Activated CD4-positive, alpha-beta memory T cell treated with anti-CD3 and anti-CD28 coated beads for 36 hours (primary cell): ENCODE data around the gene DOCK3. TPM values are rescaled to one million over a fixed set of nuclear protein-coding genes. Genes with fewer than 3 reads are reported as not detected.
"Not testable (repeated sequence)": the region's sequence is repeated elsewhere in the genome, so short reads cannot be mapped to it uniquely, and the experiment has no call there.

Source experiments
- CTCF ChIA-PET: fragments of 350-600 bp; sonication (Branson Sonifier 250); formaldehyde crosslinking; loops from one replicate; lab custom pipeline; 2021; ENCODE audit warnings: antibody characterized with exemption, inconsistent platforms; lab: Charles Lee
- POLR2A ChIA-PET: fragments of 350-600 bp; sonication (Branson Sonifier 250); formaldehyde crosslinking; loops from one replicate; lab custom pipeline; 2021; ENCODE audit warnings: antibody characterized with exemption; lab: Charles Lee
- DNase-seq: peaks from one replicate; pipeline ENCODE4 v3.0.0-alpha.2; 2020
- H3K27ac Mint-ChIP-seq: one replicate; pipeline ENCODE4 v1.8.0; 2021; ENCODE audit warnings: mixed read lengths
- H3K27me3 Mint-ChIP-seq: one replicate; pipeline ENCODE4 v1.8.0; 2021; ENCODE audit warnings: mixed read lengths
- H3K36me3 Mint-ChIP-seq: one replicate; pipeline ENCODE4 v1.8.0; 2021; ENCODE audit warnings: mixed read lengths
- H3K4me1 Mint-ChIP-seq: one replicate; pipeline ENCODE4 v1.8.0; 2021; ENCODE audit warnings: low read depth, mixed read lengths
- H3K4me3 Mint-ChIP-seq: one replicate; pipeline ENCODE4 v1.8.0; 2021; ENCODE audit warnings: mild to moderate bottlenecking, mixed read lengths
- H3K9me3 Mint-ChIP-seq: one replicate; pipeline ENCODE4 v1.8.0; 2021; ENCODE audit warnings: mixed read lengths
- intact Hi-C: fragments of 100-400 bp; cut with micrococcal nuclease; formaldehyde crosslinking; loops from one replicate; pipeline ENCODE4 v1.15.1; 2023
- total RNA-seq, 2 experiments: library from RNA; stranded (reverse); gene quantifications; one replicate each; pipeline ENCODE4 v1.2.3, GENCODE V29; 2021

DOCK3 gene
- total RNA-seq, 2 experiments from 2014 or later = 2.7 to 2.9 TPM

GRCh38 chr3:50687916-50688315 lies 13.2 kb downstream of the DOCK3 start:
- CTCF ChIA-PET = no interaction called here
- H3K36me3 Mint-ChIP-seq = no peaks in the 10 kb centered on the region
- peaks cover 4% of the 10 kb centered on the region for H3K27me3 Mint-ChIP-seq
- no peaks in the 10 kb centered on the region for H3K9me3 Mint-ChIP-seq
- no peak for DNase-seq
- intact Hi-C loops = no loop called here
- POLR2A ChIA-PET = no interaction called here
- no peak overlapping the region for H3K4me3 Mint-ChIP-seq
- H3K27ac Mint-ChIP-seq = no peak overlapping the region
- H3K4me1 Mint-ChIP-seq = peaks cover 4% of the 10 kb centered on the region

DNA sequence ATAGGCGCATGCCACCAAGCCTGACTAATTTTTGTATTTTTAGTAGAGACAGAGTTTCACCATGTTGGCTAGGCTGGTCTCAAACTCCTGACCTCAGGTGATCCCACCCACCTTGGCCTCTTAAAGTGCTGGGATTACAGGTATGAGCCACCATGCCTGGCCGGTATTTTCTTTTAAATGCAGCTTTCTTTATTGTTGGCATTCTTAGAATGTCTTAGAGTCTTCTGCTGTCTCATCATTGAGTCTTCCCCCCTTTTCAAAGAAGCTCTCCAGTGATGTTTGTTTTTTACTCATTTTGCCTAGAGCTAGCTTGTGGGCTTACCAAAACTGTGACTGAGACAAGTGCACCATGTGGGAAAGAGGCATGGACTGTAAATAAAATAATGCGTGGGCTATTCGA lies 13.9 kb downstream of the DOCK3 start:
- H3K27me3 Mint-ChIP-seq, H3K4me3 Mint-ChIP-seq, H3K9me3 Mint-ChIP-seq, CTCF ChIA-PET, H3K27ac Mint-ChIP-seq, H3K4me1 Mint-ChIP-seq, DNase-seq, intact Hi-C loops, POLR2A ChIA-PET, H3K36me3 Mint-ChIP-seq: not testable (repeated sequence)

- no peaks in the 10 kb centered on the region for H3K9me3 Mint-ChIP-seq
- H3K27ac Mint-ChIP-seq = no peak overlapping the region
- H3K4me1 Mint-ChIP-seq = peaks cover 4% of the 10 kb centered on the region
- POLR2A ChIA-PET = no interaction called here
- H3K36me3 Mint-ChIP-seq = no peaks in the 10 kb centered on the region
- intact Hi-C loops = no loop called here
- peaks cover 4% of the 10 kb centered on the region for H3K27me3 Mint-ChIP-seq
- CTCF ChIA-PET = no interaction called here
- no peak overlapping the region for H3K4me3 Mint-ChIP-seq
- no peak for DNase-seq
These were observed 14.8 kb downstream of the DOCK3 start for GRCh38 chr3:50689558-50689957.

- Mint-ChIP-seq H3K4me1 (no peaks in the 10 kb centered on the region), H3K27me3 (no peaks in the 10 kb centered on the region), H3K9me3 (peaks cover 16% of the 10 kb centered on the region), H3K4me3 (no peak overlapping the region), H3K36me3 (peaks cover 6% of the 10 kb centered on the region), H3K27ac (no peak overlapping the region)
- POLR2A ChIA-PET = no interaction called here
- intact Hi-C loops = no loop called here
- CTCF ChIA-PET = no interaction called here
- no peak for DNase-seq
These were observed 20.3 kb downstream of the DOCK3 start for GRCh38 chr3:50695031-50695430.

DNA sequence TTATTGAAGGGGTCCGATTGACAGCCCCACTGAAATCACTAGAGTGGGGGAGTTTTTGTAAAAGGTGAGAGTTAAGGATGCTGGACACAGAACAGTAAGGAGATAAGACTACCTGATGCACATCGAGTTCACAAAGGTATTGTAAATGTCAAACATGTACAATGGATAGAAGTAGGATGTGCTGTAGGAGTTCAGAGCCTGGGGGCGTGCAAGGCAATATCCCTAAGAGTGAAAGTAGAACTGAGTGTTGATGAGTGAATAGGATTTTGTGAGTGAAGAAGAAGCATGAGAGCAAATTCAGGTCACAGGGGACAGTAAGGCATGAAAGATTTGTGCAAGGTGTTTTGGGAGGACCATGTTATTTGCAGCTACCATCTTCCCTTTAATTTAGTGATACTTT lies 21.5 kb downstream of the DOCK3 start:
- H3K36me3 Mint-ChIP-seq = peaks cover 6% of the 10 kb centered on the region
- H3K4me3 Mint-ChIP-seq = no peak overlapping the region
- DNase-seq = no peak
- intact Hi-C loops = no loop called here
- ChIA-PET CTCF (no interaction called here), POLR2A (no interaction called here)
- H3K27ac Mint-ChIP-seq = no peak overlapping the region
- no peaks in the 10 kb centered on the region for H3K4me1 Mint-ChIP-seq
- no peaks in the 10 kb centered on the region for H3K27me3 Mint-ChIP-seq
- H3K9me3 Mint-ChIP-seq = peaks cover 16% of the 10 kb centered on the region

DNA sequence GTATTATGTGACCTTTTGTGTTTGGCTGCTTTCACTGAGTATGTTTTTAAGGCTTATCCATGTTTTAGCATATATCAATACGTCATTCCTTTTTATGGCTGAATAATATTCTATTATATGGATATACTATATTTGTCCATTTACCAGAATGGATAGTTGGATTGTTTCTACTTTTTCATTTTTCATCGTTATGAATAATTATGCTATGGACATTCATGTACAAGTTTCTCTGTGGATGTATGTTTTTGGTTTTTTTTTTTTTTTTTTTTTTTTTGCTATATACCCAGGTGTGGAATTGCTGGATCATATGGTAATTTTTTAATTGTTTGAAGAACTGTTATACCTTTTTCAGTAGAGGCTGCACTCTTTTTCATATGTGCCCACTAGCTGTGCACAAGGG lies 23.5 kb downstream of the DOCK3 start:
- no peak overlapping the region for H3K4me3 Mint-ChIP-seq
- no peaks in the 10 kb centered on the region for H3K4me1 Mint-ChIP-seq
- CTCF ChIA-PET = no interaction called here
- no peak overlapping the region for H3K27ac Mint-ChIP-seq
- POLR2A ChIA-PET = no interaction called here
- no peaks in the 10 kb centered on the region for H3K27me3 Mint-ChIP-seq
- H3K36me3 Mint-ChIP-seq = peaks cover 6% of the 10 kb centered on the region
- DNase-seq = no peak
- peaks cover 16% of the 10 kb centered on the region for H3K9me3 Mint-ChIP-seq
- intact Hi-C loops = no loop called here

GRCh38 chr3:50708620-50709019 lies 33.9 kb downstream of the DOCK3 start:
- ChIA-PET CTCF (interaction anchor here (0.6 kb wide), 1 partner anchor 1287 kb away, joined by 5 read pairs; no protein-coding TSS in a partner anchor), POLR2A (interaction anchor here (0.6 kb wide), 1 partner anchor 182 kb away, joined by 4 read pairs; no protein-coding TSS in a partner anchor)

DNA sequence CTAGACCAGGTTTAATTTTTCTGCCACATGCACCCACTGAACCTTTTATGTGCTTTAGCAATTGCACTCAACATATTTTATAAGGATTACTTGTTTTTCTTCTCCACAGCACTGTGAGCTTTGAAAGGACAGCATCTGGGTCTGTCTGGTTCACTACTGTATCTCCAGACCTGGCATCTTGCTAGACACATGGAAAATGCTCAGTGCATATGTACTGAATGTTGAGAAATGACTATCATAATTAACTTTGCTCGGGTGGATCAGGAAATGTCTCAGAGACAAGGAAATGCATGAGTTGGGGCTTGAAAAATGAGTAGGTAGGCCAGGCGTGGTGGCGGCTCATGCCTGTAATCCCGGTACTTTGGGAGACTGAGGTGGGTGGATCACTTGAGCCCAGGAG lies 40.2 kb downstream of the DOCK3 start:
- no peaks in the 10 kb centered on the region for H3K27me3 Mint-ChIP-seq
- POLR2A ChIA-PET = no interaction called here
- DNase-seq = no peak
- intact Hi-C loops = no loop called here
- no peaks in the 10 kb centered on the region for H3K36me3 Mint-ChIP-seq
- CTCF ChIA-PET = no interaction called here
- no peak overlapping the region for H3K4me3 Mint-ChIP-seq
- no peaks in the 10 kb centered on the region for H3K9me3 Mint-ChIP-seq
- no peaks in the 10 kb centered on the region for H3K4me1 Mint-ChIP-seq
- H3K27ac Mint-ChIP-seq = no peak overlapping the region

More at GRCh38 chr3:50708620-50709019, 33.9 kb downstream of the DOCK3 start:
- H3K27me3 Mint-ChIP-seq = no peaks in the 10 kb centered on the region
- DNase-seq = peak; percentile 13
- no peaks in the 10 kb centered on the region for H3K36me3 Mint-ChIP-seq
- H3K4me1 Mint-ChIP-seq = peaks cover 5% of the 10 kb centered on the region
- intact Hi-C loops = no loop called here
- no peak overlapping the region for H3K27ac Mint-ChIP-seq
- no peak overlapping the region for H3K4me3 Mint-ChIP-seq
- H3K9me3 Mint-ChIP-seq = peaks cover 8% of the 10 kb centered on the region

GRCh38 chr3:50724831-50725230 lies 50.1 kb downstream of the DOCK3 start:
- intact Hi-C loops = no loop called here
- Mint-ChIP-seq H3K4me3 (no peak overlapping the region), H3K4me1 (no peaks in the 10 kb centered on the region), H3K27ac (no peak overlapping the region), H3K36me3 (no peaks in the 10 kb centered on the region), H3K9me3 (no peaks in the 10 kb centered on the region), H3K27me3 (peaks cover 9% of the 10 kb centered on the region)
- POLR2A ChIA-PET = no interaction called here
- DNase-seq = no peak
- CTCF ChIA-PET = no interaction called here

DNA sequence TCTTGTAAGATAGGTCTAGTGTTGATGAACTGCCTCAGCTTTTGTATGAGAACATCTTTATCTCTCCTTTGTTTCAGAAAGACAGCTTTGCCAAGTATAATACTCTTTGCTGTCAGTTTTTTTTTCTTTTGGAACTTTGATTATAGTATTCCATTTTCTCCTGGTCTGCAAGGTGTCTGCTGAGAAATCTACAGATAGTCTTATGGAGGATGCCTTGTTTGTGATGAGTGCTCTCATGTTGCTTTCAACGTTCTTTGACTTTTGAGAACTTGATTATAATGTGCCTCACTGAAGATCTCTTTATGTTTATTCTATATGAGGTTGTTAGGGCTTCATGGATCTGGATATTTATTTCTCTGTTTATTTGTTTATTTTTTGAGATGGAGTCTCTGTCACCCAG lies 60.3 kb downstream of the DOCK3 start:
- CTCF ChIA-PET = no interaction called here
- peaks cover 6% of the 10 kb centered on the region for H3K9me3 Mint-ChIP-seq

DNA sequence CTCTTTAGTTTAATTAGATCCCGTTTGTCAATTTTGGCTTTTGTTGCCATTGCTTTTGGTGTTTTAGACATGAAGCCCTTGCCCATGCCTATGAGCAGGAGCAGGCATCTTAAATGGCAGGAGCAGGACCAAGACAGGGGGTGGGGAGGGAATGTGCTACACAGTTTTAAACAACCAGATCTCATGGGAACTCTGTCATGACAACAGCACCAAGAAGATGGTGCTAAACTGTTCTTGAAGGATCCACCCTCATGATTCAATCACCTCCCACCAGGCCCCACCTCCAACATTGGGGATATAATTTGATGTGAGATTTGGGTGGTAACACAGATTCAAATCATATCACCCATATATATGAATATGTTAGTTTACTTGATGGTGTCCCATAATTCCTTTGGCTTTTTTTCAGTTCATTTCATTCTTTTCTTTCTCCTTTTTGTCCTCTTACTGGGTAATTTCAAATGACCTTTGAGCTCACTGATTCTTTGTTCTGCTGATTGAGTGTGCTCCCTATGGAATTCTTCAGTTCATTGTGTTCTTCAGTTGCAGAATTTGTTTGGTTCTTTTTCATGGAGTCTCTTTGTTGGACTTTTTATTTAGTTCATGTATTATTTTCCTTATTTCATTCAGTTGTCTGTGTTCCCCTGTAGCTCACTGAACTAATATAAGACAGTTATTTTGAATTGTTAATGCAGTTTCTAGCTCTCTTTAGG lies 62.6 kb downstream of the DOCK3 start:
- DNase-seq = no peak
- H3K27ac Mint-ChIP-seq = no peak overlapping the region
- no peaks in the 10 kb centered on the region for H3K4me1 Mint-ChIP-seq
- no peaks in the 10 kb centered on the region for H3K27me3 Mint-ChIP-seq
- intact Hi-C loops = no loop called here
- ChIA-PET CTCF (no interaction called here), POLR2A (no interaction called here)
- H3K9me3 Mint-ChIP-seq = peaks cover 6% of the 10 kb centered on the region
- no peak overlapping the region for H3K4me3 Mint-ChIP-seq
- H3K36me3 Mint-ChIP-seq = peaks cover 4% of the 10 kb centered on the region

More for the DNA sequence above, 60.3 kb downstream of the DOCK3 start:
- POLR2A ChIA-PET = no interaction called here
- Mint-ChIP-seq H3K27ac (no peak overlapping the region), H3K27me3 (no peaks in the 10 kb centered on the region), H3K4me3 (no peak overlapping the region), H3K4me1 (no peaks in the 10 kb centered on the region), H3K36me3 (peaks cover 4% of the 10 kb centered on the region)
- intact Hi-C loops = no loop called here
- no peak for DNase-seq

- DNase-seq = no peak
- Mint-ChIP-seq H3K9me3 (peaks cover 6% of the 10 kb centered on the region), H3K36me3 (peaks cover 4% of the 10 kb centered on the region), H3K27me3 (no peaks in the 10 kb centered on the region), H3K4me3 (no peak overlapping the region), H3K4me1 (no peaks in the 10 kb centered on the region), H3K27ac (no peak overlapping the region)
- ChIA-PET POLR2A (no interaction called here), CTCF (no interaction called here)
- intact Hi-C loops = no loop called here
These were observed 63.3 kb downstream of the DOCK3 start for GRCh38 chr3:50737906-50738598.

GRCh38 chr3:50743643-50744042 lies 68.9 kb downstream of the DOCK3 start:
- H3K4me3 Mint-ChIP-seq = no peak overlapping the region
- no peaks in the 10 kb centered on the region for H3K36me3 Mint-ChIP-seq
- no peaks in the 10 kb centered on the region for H3K27me3 Mint-ChIP-seq
- H3K4me1 Mint-ChIP-seq = no peaks in the 10 kb centered on the region
- intact Hi-C loops = no loop called here
- ChIA-PET POLR2A (no interaction called here), CTCF (interaction anchor here (0.6 kb wide), 1 partner anchor 99 kb away, joined by 5 read pairs; no protein-coding TSS in a partner anchor)
- H3K9me3 Mint-ChIP-seq = no peaks in the 10 kb centered on the region
- H3K27ac Mint-ChIP-seq = no peak overlapping the region
- no peak for DNase-seq
